Heart left ventricle (tissue), 13 donors: Measurements from ENCODE around the gene SUPT3H.

Experiments used
- CTCF ChIP-seq, 12 donors: fragments of 200-600 bp; sonication (generic) in 4 of 12; IDR thresholded peaks; one replicate each; pipeline versions ENCODE4 v1.5.0 to v1.8.0; 2018 to 2022; ENCODE audit warnings: antibody characterized with exemption in 12 of 12, mild to moderate bottlenecking in 5 of 12
- POLR2A ChIP-seq, 2 donors: fragments of 450-650 bp; IDR thresholded peaks; one replicate each; pipeline ENCODE4 v1.6.1; 2017; ENCODE audit warnings: antibody characterized with exemption in 2 of 2, mild to moderate bottlenecking in 2 of 2, moderate library complexity in 2 of 2
- donor health status: ischemic (EF 13 %, LVEDD 7.1; RV severe dilation, severe dysfunction).
- donor health status: DM: no; HTN: yes; CAD: no.
- donor health status: DM: no; HTN: no; CAD: no.
- donor health status: ischemic (EF 25% LVEDD 6.9; RV normal size, moderate dysfunction).
- donor health status: ischemic (EF 25% LVEDD 5.7; RV mildly dilated, moderate dysfunction).
- donor health status: ischemic (EF 35%, LVEDD 5.7; RV mildly dilated, moderate dysfunction).
- donor health status: nonischemic (EF 11% LVEDD 7.7; RV severe dilation, severe dysfunction).
- donor health status: DM: yes; HTN: yes; CAD: no.
- donor health status: PGD.
- donor health status: ischemic (EF 29% LVEDD 5.4; RV normal size, mild dysfunction).
- donor health status: nonischemic (EF 23%, LVEDD 6.1; RV moderate dilation, normal function).

- no peak for TF ChIP-seq CTCF (IDR thresholded peaks at IDR 0.05)
- no peak for TF ChIP-seq POLR2A (IDR thresholded peaks at IDR 0.05)
These were observed 572.4 kb downstream of the SUPT3H start for GRCh38 chr6:44805238-44805846.
